Measurements from ENCODE around the gene COPZ1.
"Not testable (repeated sequence)": the region's sequence is repeated elsewhere in the genome, so short reads cannot be mapped to it uniquely, and the experiment has no call there.

The COPZ1 gene

DNA sequence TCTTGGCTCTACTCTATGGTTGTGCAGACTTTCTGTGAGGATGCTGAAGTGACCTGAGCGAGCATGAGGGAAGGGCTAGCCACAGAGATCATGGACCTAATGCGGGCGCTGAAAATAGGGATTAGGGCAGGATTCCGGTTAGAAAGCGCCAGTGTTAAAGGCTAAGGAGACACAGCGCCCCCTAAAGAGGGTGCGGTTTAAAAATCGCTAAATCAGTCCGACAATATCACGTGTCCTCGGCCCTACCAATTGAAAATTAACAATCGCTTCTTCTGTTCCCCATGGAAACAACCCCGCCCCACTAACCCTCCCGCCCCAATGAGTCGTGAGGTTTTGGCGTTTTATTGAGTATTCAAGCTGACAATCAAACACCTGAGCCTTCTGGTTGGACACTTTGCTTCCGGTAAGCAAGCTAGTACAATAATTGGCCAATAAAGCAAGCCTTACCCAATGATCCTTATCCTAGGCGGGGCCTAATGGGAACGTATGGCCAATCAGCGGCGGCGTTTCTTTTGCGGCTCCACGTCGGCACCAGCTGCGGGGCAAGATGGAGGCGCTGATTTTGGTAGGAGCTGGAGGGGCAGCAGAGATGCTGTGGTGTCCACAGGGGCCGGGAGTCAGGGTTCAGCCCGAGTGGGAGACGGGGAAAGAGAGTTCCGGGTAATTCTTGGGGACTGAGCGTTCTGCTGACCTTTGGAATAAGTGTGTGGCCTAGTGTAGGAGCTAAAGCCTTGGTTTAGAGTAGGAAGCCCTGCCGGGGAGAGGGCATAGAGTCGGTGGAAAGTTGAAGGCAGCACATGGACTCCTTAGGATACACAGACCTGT lies at the start of gene COPZ1:
TSS of gene COPZ1 (plus strand) at position 515 of the 825 bp plus-strand sequence. CDS start at position 548, 33 bp downstream.
- H3K4me3 ChIP-seq (ENCODE audit: low read depth, low read length) = peak within 1 kb of the TSS; percentile 99
- H3K36me3 ChIP-seq (ENCODE audit: control insufficient read depth, insufficient read depth, low read length) = no peaks in the 10 kb centered on the region

GRCh38 chr12:54276368-54276767 lies 48.6 kb upstream of the COPZ1 start:
- Histone ChIP-seq H3K9me3 (ENCODE audit: control insufficient read depth, insufficient read depth, low read length) (no peaks in the 10 kb centered on the region), H3K4me3 (ENCODE audit: low read depth, low read length) (no peak overlapping the region), H3K36me3 (ENCODE audit: control insufficient read depth, insufficient read depth, low read length) (peaks cover 5% of the 10 kb centered on the region), H3K27me3 (ENCODE audit: control insufficient read depth, insufficient read depth, low read length) (no peaks in the 10 kb centered on the region), H3K4me1 (ENCODE audit: control insufficient read depth, insufficient read depth, low read length) (peaks cover 4% of the 10 kb centered on the region), H3K9ac (ENCODE audit: low read depth, low read length) (no peak overlapping the region)

More for the DNA sequence above, at the start of gene COPZ1:
- Histone ChIP-seq H3K9ac (ENCODE audit: low read depth, low read length) (peak within 1 kb of the TSS; percentile 95), H3K4me1 (ENCODE audit: control insufficient read depth, insufficient read depth, low read length) (peaks cover 12% of the 10 kb centered on the region), H3K27me3 (ENCODE audit: control insufficient read depth, insufficient read depth, low read length) (no peaks in the 10 kb centered on the region), H3K9me3 (ENCODE audit: control insufficient read depth, insufficient read depth, low read length) (no peaks in the 10 kb centered on the region)

DNA sequence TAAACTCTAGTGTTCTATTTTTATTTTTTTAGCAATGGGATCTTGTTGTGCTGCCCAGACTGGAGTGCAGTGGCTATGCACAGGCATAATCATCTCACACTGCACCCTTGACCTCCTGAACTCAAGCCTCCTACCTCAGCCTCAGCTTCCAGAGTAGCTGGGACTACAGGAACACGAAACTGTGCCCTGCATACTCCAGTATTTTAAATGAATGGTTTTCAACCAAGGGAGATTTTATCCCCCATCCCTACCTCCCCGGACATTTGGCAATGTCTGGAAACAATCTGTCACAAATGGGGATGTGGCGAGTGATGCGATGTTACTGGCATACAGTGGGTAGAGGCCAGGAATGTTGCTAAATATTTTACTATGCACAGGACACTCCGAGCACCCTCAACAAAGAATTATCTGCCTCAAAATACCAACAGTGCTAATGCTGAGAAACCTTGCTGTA lies 47.1 kb upstream of the COPZ1 start:
- H3K4me3 ChIP-seq (ENCODE audit: low read depth, low read length) = peak overlapping the region; percentile 74
- peaks cover 20% of the 10 kb centered on the region for H3K36me3 ChIP-seq (ENCODE audit: control insufficient read depth, insufficient read depth, low read length)
- H3K9me3 ChIP-seq (ENCODE audit: control insufficient read depth, insufficient read depth, low read length) = no peaks in the 10 kb centered on the region
- H3K27me3 ChIP-seq (ENCODE audit: control insufficient read depth, insufficient read depth, low read length) = no peaks in the 10 kb centered on the region
- peaks cover 7% of the 10 kb centered on the region for H3K4me1 ChIP-seq (ENCODE audit: control insufficient read depth, insufficient read depth, low read length)
- peak overlapping the region; percentile 41 for H3K9ac ChIP-seq (ENCODE audit: low read depth, low read length)

DNA sequence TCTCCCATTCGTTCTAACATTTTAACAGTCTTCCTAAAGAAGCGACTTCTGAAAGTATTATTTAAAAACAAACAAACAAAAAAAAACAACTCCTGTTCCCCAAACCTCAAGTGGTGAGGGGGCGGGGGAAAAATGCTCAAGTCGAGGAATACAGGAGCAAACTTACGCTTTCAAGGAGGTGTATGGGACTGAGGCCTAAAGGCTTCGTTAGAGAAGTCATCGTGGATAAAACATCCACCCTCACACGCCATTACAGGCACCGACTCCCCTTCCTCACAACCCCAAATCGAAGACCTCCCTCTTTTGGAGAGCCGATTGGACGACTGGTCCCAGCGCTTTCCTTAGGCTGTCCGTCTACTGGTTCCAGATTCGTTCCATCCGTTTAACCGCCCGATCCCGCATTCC lies 45.7 kb upstream of the COPZ1 start:
- H3K4me3 ChIP-seq (ENCODE audit: low read depth, low read length) = peak overlapping the region; percentile 74
- peak overlapping the region; percentile 82 for H3K9ac ChIP-seq (ENCODE audit: low read depth, low read length)
- H3K9me3 ChIP-seq (ENCODE audit: control insufficient read depth, insufficient read depth, low read length) = no peaks in the 10 kb centered on the region
- peaks cover 33% of the 10 kb centered on the region for H3K36me3 ChIP-seq (ENCODE audit: control insufficient read depth, insufficient read depth, low read length)
- H3K27me3 ChIP-seq (ENCODE audit: control insufficient read depth, insufficient read depth, low read length) = no peaks in the 10 kb centered on the region
- peaks cover 7% of the 10 kb centered on the region for H3K4me1 ChIP-seq (ENCODE audit: control insufficient read depth, insufficient read depth, low read length)

GRCh38 chr12:54279632-54280467 lies 45.1 kb upstream of the COPZ1 start, which contains the start of gene CBX5:
CBX5 (minus strand) TSS chr12:54280122; CDS start chr12:54257650, 22,472 bp downstream.
- Histone ChIP-seq H3K9ac (ENCODE audit: low read depth, low read length) (peak within 1 kb of the TSS; percentile 94), H3K9me3 (ENCODE audit: control insufficient read depth, insufficient read depth, low read length) (no peaks in the 10 kb centered on the region), H3K36me3 (ENCODE audit: control insufficient read depth, insufficient read depth, low read length) (peaks cover 34% of the 10 kb centered on the region), H3K4me1 (ENCODE audit: control insufficient read depth, insufficient read depth, low read length) (peaks cover 7% of the 10 kb centered on the region), H3K4me3 (ENCODE audit: low read depth, low read length) (peak within 1 kb of the TSS; percentile 74), H3K27me3 (ENCODE audit: control insufficient read depth, insufficient read depth, low read length) (no peaks in the 10 kb centered on the region)

GRCh38 chr12:54280468-54281260 lies 44.3 kb upstream of the COPZ1 start, which contains the start of gene HNRNPA1:
HNRNPA1 (plus strand) TSS chr12:54280726; CDS start chr12:54280808, 82 bp downstream.
- Histone ChIP-seq H3K4me1 (ENCODE audit: control insufficient read depth, insufficient read depth, low read length) (peaks cover 7% of the 10 kb centered on the region), H3K9ac (ENCODE audit: low read depth, low read length) (peak within 1 kb of the TSS; percentile 94), H3K9me3 (ENCODE audit: control insufficient read depth, insufficient read depth, low read length) (no peaks in the 10 kb centered on the region), H3K27me3 (ENCODE audit: control insufficient read depth, insufficient read depth, low read length) (no peaks in the 10 kb centered on the region), H3K4me3 (ENCODE audit: low read depth, low read length) (peak within 1 kb of the TSS; percentile 74), H3K36me3 (ENCODE audit: control insufficient read depth, insufficient read depth, low read length) (peaks cover 39% of the 10 kb centered on the region)

DNA sequence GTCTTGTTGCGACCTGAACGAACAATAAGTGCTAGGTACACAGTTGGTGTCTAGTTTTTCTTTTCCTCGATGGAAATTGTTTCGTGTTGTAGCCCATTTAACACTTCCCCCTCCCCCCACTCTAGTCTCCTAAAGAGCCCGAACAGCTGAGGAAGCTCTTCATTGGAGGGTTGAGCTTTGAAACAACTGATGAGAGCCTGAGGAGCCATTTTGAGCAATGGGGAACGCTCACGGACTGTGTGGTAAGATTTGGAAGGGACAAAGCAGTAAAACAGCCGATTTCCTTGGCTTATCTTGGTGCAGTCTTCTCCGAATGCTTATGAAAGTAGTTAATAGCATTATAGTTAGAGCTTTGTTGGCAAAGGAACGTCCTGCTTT lies 43.7 kb upstream of the COPZ1 start:
- H3K36me3 ChIP-seq (ENCODE audit: control insufficient read depth, insufficient read depth, low read length) = peaks cover 44% of the 10 kb centered on the region
- not testable (repeated sequence) for H3K4me1 ChIP-seq (ENCODE audit: control insufficient read depth, insufficient read depth, low read length); H3K9me3 ChIP-seq (ENCODE audit: control insufficient read depth, insufficient read depth, low read length)

GRCh38 chr12:54281694-54282093 lies 43.2 kb upstream of the COPZ1 start:
- not testable (repeated sequence) for H3K9me3 ChIP-seq (ENCODE audit: control insufficient read depth, insufficient read depth, low read length); H3K27me3 ChIP-seq (ENCODE audit: control insufficient read depth, insufficient read depth, low read length); H3K4me1 ChIP-seq (ENCODE audit: control insufficient read depth, insufficient read depth, low read length)
- peak overlapping the region; percentile 74 for H3K4me3 ChIP-seq (ENCODE audit: low read depth, low read length)
- peaks cover 49% of the 10 kb centered on the region for H3K36me3 ChIP-seq (ENCODE audit: control insufficient read depth, insufficient read depth, low read length)
- peak overlapping the region; percentile 94 for H3K9ac ChIP-seq (ENCODE audit: low read depth, low read length)

More for the DNA sequence above, 43.7 kb upstream of the COPZ1 start:
- peak overlapping the region; percentile 74 for H3K4me3 ChIP-seq (ENCODE audit: low read depth, low read length)
- peak overlapping the region; percentile 94 for H3K9ac ChIP-seq (ENCODE audit: low read depth, low read length)
- H3K27me3 ChIP-seq (ENCODE audit: control insufficient read depth, insufficient read depth, low read length) = not testable (repeated sequence)

DNA sequence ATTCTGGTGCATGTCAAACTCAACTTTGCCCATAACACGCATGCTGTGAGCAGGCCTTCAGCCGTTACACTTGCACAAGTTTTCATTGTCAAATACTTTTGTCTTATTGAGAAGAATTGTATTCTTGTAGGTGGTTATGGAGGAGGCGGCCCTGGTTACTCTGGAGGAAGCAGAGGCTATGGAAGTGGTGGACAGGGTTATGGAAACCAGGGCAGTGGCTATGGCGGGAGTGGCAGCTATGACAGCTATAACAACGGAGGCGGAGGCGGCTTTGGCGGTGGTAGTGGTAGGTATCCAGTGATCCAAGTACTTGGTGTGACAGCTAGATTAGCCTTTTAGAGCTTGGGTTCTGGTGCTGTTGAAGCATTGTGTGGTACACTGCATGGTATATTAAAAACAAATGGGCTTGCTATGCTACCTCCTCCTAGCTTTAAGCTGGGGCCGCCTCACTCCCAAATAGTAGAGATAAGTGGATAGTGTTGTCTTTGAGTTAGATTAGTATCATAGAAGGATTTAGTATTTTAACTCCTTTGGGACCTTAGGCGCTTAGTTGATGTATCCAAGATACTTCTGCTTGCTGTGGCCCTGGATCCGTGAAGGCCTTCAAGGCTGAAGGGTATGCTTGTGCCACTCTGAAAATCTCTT lies 41.9 kb upstream of the COPZ1 start:
- no peaks in the 10 kb centered on the region for H3K27me3 ChIP-seq (ENCODE audit: control insufficient read depth, insufficient read depth, low read length)
- H3K4me3 ChIP-seq (ENCODE audit: low read depth, low read length) = peak overlapping the region; percentile 74
- H3K9me3 ChIP-seq (ENCODE audit: control insufficient read depth, insufficient read depth, low read length) = no peaks in the 10 kb centered on the region
- peaks cover 56% of the 10 kb centered on the region for H3K36me3 ChIP-seq (ENCODE audit: control insufficient read depth, insufficient read depth, low read length)
- peaks cover 7% of the 10 kb centered on the region for H3K4me1 ChIP-seq (ENCODE audit: control insufficient read depth, insufficient read depth, low read length)
- no peak overlapping the region for H3K9ac ChIP-seq (ENCODE audit: low read depth, low read length)

GRCh38 chr12:54284070-54284780 lies 40.7 kb upstream of the COPZ1 start:
- Histone ChIP-seq H3K4me3 (ENCODE audit: low read depth, low read length) (peak overlapping the region; percentile 9), H3K36me3 (ENCODE audit: control insufficient read depth, insufficient read depth, low read length) (peaks cover 56% of the 10 kb centered on the region), H3K9ac (ENCODE audit: low read depth, low read length) (peak overlapping the region; percentile 1)
- not testable (repeated sequence) for H3K9me3 ChIP-seq (ENCODE audit: control insufficient read depth, insufficient read depth, low read length); H3K27me3 ChIP-seq (ENCODE audit: control insufficient read depth, insufficient read depth, low read length); H3K4me1 ChIP-seq (ENCODE audit: control insufficient read depth, insufficient read depth, low read length)

Data from iPS-15b (cell line).